ENCODE data around the gene RTP3.
A peak's percentile ranks its signal among the peaks of the same experiment; 100 is the strongest.

DNA sequence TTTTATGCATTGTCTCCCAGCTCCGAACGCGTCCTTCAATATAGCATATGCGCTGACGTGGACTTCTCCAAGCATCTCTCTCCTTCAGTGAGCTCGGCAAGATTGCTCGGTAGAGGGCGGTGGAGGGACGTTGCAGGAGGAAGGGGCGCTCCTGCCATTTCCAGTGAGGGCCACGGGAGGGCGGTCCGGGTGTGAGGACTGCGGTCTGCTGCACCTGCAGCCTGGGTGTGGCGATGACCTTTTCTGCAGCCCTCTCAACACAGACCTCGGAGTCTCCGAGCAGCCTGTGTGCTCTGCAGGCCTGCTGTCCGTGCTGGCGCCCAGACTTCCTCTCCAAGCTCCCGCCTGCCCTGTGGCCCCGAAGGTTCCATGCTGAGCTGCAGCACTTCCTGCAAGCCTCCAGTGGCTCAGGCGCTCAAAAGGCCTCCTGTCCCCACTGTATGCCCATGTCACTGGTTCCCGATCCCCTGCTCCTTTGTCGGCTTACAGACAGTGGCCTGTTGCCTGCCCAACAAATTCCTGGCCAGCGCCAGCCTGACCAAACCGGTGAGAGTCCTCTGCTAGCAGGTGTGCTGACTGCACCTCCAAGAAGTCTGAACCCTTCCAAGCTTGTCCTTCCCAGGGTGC lies 8.9 kb upstream of the RTP3 start:
- TF ChIP-seq POLR2A (IDR thresholded peaks at IDR 0.05) = no peak
- TF ChIP-seq, protein P1, sequence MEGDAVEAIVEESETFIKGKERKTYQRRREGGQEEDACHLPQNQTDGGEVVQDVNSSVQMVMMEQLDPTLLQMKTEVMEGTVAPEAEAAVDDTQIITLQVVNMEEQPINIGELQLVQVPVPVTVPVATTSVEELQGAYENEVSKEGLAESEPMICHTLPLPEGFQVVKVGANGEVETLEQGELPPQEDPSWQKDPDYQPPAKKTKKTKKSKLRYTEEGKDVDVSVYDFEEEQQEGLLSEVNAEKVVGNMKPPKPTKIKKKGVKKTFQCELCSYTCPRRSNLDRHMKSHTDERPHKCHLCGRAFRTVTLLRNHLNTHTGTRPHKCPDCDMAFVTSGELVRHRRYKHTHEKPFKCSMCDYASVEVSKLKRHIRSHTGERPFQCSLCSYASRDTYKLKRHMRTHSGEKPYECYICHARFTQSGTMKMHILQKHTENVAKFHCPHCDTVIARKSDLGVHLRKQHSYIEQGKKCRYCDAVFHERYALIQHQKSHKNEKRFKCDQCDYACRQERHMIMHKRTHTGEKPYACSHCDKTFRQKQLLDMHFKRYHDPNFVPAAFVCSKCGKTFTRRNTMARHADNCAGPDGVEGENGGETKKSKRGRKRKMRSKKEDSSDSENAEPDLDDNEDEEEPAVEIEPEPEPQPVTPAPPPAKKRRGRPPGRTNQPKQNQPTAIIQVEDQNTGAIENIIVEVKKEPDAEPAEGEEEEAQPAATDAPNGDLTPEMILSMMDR (IDR thresholded peaks at IDR 0.05 in 8 of 11, conservative IDR thresholded peaks at IDR 0.05 in 3 of 11) = peak; percentile 97 to 100 (median 98)
- TF ChIP-seq POLR2AphosphoS5 (IDR thresholded peaks at IDR 0.05) = peak; percentile 63 to 83 (median 77)

Data from spleen (tissue), 7 donors.